Fibroblast of villous mesenchyme (primary cell): ENCODE results near the gene DST. TPM values are rescaled to one million over a fixed set of nuclear protein-coding genes. Genes with fewer than 3 reads are reported as not detected.

Source experiments
- DNase-seq: peaks from one replicate; pipeline ENCODE4 v3.0.0-alpha.2; 2010; ENCODE audit warnings: low read depth
- H3K4me3 ChIP-seq: 2 replicates; pipeline ENCODE4 v1.5.1; 2011; ENCODE audit warnings: low read depth, mild to moderate bottlenecking, low read length
- CTCF ChIP-seq: IDR thresholded peaks from 2 replicates; pipeline ENCODE4 v1.5.1; 2012; ENCODE audit warnings: low read depth, mild to moderate bottlenecking, low read length; ENCODE audit not compliant: insufficient read depth
- total RNA-seq: library from RNA; depleted of rRNA; stranded (reverse); fragments of >200 nt; gene quantifications from 2 replicates; pipeline ENCODE4 v1.2.3, GENCODE V29; 2012

The DST gene
- total RNA-seq, 1 donor = 509 TPM

DNA sequence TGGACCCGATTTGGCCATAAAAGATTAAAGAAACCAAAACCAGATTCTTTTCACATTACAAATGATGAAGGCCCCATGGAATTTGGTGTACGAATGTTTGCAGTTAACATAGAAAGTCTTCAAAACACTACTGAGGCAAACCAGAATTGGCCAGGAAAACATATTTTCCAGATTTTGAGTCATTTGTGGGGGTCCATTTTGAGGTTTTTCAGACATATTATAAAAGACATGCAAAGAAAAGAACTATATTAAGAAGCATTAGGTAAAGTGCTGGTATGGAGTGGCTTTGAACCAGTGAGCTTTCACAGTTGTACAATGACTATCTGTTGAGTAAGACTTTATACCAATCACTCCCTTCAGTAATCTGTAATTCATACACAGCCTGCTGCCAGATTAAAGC lies 226.4 kb downstream of the DST start:
- no peak overlapping the region for H3K4me3 ChIP-seq
- TF ChIP-seq CTCF = no peak
- DNase-seq = no peak

DNA sequence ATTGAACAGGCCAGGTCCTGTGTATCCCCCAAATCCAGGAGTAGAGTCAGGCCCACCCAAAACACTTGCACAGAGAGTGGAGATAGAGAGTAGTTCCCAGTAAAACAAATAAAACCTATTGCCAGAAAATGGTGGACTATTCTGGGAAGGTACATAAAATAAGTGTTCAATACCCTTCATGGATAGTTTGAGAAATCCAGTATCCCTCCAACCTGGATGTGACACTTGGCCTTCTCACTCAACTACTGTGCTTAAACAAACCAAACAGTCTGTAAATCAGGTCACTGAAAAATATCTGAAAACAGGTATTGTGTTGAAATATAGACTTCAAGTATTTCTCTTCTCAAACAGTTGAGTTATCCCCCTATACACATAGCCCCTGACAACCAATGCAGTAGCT lies 233.7 kb downstream of the DST start:
- H3K4me3 ChIP-seq = no peak overlapping the region
- no peak for DNase-seq
- TF ChIP-seq CTCF = no peak
